GM12801 (cell line): ENCODE results near the gene SUN2.

Experiments
- CTCF ChIP-seq: IDR thresholded peaks from one replicate; pipeline ENCODE4 v1.5.1; 2011; ENCODE audit warnings: control low read depth; ENCODE audit not compliant: insufficient read length; ENCODE audit errors: extremely low read depth

The SUN2 gene

DNA sequence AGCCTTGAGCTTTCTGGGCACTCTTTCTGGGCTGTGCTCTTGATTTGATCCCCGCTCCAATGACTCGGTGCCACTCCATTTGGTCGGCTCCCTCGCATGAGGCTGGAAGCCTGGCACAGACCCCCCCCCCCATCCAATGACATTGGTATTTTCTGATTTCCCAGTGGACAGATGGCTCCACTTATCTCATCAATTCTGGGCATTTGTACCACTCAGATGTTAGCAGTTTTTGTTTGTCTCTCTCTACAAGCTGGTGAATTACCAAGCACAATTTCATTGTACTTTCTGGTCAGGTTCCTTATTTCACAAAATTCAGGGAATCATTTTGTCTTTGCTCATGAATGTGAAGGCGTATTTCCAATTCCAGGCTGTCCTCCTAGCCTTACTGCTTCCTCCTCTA lies 29.1 kb upstream of the SUN2 start:
- TF ChIP-seq CTCF: no peak

- no peak for TF ChIP-seq CTCF
These were observed 28.2 kb upstream of the SUN2 start for GRCh38 chr22:38784035-38784434.

DNA sequence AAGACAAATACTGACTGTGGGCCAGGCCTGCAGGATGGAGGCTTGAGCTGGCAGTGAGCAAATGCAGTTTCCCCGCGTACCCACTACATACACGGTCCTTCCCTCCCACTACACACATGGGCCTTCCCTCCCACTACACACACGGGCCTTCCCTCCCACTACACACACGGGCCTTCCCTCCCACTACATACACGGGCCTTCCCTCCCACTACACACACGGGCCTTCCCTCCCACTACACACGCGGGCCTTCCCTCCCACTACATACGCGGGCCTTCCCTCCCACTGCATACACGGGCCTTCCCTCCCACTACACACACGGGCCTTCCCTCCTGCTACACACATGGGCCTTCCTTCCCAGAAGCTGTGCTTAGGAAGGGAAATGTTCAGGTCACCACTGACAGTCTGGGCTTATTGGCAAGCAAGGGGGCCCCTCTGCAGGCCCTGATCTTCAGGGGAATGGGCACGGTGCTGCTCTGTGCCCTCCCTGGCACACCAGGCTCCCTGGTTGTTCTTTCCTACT lies 27.4 kb upstream of the SUN2 start:
- TF ChIP-seq CTCF: no peak

DNA sequence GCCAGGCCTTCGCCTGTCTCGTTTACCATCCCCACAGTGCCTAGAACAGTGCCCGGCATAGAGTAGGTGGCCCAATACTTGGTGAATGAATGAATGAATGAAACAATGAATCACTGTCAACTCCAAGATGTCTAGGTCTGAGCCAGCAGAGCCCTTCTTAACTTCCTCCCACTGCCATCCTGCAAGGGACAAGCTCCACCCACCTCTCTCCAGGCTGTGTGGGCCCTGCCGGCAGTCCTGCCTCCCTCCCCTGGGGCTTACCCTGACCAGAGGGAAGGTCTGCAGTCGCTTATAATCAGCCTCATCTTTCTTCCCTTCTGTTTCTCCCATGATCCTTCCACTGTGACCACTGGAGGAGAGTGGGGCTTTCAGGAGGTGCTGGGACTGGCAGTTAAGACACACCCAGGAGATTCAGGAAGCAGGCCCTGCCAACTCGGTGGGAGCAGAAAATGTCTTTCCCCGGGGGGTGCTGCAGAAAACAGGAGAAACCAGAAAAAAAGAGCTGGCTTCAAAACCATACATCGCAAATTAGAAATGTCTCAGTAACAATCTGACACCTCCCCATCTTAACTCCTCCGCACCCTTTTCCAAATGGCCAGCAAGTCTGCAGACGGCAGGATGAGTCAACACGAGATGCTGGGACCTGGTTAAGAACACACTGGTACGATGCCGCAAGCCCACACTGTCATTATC lies 26.8 kb upstream of the SUN2 start:
- TF ChIP-seq CTCF: no peak

- TF ChIP-seq CTCF: no peak
These were observed 25.2 kb upstream of the SUN2 start for GRCh38 chr22:38781033-38781432.

DNA sequence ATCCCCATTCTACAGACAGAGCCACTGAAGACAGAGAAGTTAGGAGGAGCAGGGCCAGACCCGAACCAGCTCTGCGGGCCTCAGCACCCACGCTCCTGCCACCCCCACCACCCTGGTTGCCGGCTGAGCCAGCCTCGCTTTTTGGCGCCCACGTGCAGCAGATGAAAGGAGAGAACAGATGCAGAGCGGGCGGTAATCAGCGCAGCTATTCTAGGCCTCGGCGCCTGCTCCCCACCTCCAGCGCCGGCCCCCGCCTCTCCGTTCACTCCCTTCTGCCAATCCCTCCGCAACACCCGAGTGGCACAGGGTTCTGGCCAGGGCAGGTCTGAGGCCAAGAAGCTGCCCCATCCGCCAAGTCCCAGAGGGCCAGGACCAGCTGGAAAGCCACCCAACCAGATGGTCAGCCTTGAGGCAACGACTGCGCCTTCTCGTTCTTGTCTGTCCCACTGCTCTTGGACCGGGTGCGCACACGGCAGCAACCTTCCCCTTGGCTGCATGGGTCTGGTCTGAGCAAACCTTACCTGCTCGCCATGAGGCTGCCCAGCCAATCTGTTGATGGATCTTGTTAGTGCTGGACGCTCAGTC lies 21.4 kb upstream of the SUN2 start:
- TF ChIP-seq CTCF: no peak

- TF ChIP-seq CTCF: no peak
These were observed 20.3 kb upstream of the SUN2 start for GRCh38 chr22:38776086-38776485.
